B cell (primary cell): Measurements from ENCODE around the gene TGM6.

Source experiments
- EZH2 ChIP-seq: IDR thresholded peaks from 2 replicates; pipeline ENCODE4 v1.6.1; 2012; ENCODE audit warnings: borderline replicate concordance, low read depth, mild to moderate bottlenecking, moderate library complexity, low read length; ENCODE audit not compliant: insufficient read depth, poor library complexity, severe bottlenecking
- TF ChIP-seq, protein P1 (sequence below): fragments of 200-600 bp; IDR thresholded peaks from one replicate; pipeline ENCODE4 v1.8.0; 2022; ENCODE audit warnings: antibody characterized with exemption, mild to moderate bottlenecking

DNA sequence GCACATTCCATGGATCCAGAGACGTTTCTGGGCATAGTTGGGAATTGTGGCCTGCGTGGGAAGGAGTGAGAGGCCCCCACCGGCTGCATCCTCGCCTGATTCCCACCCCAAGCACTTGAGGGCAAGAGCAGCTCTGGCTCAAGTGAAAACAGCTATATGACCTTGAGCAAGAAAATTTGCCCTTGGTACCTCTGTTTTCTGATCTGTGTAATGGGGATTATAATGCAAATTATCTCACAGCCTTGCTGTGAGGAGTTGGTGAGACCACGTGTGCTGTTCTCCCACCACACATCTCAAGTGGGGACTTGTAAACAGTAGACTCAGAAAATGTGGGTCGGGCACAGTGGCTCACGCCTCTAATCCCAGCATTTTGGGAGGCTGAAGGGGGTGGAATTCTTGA, 602 bp downstream of the TGM6 start:
- TF ChIP-seq, protein P1, sequence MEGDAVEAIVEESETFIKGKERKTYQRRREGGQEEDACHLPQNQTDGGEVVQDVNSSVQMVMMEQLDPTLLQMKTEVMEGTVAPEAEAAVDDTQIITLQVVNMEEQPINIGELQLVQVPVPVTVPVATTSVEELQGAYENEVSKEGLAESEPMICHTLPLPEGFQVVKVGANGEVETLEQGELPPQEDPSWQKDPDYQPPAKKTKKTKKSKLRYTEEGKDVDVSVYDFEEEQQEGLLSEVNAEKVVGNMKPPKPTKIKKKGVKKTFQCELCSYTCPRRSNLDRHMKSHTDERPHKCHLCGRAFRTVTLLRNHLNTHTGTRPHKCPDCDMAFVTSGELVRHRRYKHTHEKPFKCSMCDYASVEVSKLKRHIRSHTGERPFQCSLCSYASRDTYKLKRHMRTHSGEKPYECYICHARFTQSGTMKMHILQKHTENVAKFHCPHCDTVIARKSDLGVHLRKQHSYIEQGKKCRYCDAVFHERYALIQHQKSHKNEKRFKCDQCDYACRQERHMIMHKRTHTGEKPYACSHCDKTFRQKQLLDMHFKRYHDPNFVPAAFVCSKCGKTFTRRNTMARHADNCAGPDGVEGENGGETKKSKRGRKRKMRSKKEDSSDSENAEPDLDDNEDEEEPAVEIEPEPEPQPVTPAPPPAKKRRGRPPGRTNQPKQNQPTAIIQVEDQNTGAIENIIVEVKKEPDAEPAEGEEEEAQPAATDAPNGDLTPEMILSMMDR: no peak
- no peak for TF ChIP-seq EZH2
